LNCAP (cell line): ENCODE results near the gene RAB40B.
A peak's percentile ranks its signal among the peaks of the same experiment; 100 is the strongest.

ENCODE experiments used
- CTCF ChIP-seq: fragments of 450-650 bp; IDR thresholded peaks from 2 replicates; pipeline ENCODE4 v1.5.1; 2017; ENCODE audit warnings: mild to moderate bottlenecking

Gene RAB40B

GRCh38 chr17:82615084-82616020, 83.1 kb downstream of the RAB40B start:
- peak; percentile 32; the same call in 1 of the 2 replicates for TF ChIP-seq CTCF

- no peak for TF ChIP-seq CTCF
These were observed 84.3 kb downstream of the RAB40B start for GRCh38 chr17:82614095-82614631.

DNA sequence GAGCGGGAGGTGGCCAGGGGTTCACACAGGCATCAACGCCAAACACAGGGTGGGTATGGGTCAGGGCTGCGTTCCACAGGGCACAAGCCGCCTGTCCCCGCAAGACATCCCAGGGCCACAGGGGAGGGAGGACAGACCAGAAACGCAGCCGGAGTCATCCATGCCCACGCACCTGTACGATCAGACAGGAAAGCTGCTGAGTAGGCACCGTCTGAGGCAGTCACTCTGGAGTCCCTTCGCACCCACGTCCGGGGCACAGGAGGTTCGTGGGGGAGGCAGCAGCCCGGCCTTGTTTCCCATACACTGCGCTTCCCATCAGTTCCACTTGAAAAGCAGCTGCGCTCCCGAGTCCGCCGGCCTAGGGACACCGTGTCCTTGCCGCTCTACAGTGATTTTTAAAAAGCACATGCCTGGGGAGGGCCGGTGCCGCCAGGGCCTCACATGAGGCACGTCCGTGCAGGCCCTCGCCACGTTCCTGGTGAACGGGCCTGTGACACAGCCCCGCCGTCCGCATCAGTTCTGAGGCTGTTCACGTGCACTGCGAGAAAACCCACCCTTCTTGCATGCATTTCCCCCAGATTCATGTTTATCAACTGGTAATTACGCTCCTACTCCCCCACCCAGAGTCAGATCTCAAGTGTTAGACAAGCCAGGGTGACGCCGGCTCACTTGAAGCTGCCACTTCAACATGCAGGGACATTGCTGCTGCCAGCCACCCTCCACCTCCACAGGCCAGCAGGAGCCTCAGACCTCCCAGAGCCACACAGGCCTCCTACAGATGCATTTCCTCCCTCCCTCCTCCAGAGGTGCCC, 85.0 kb downstream of the RAB40B start:
- TF ChIP-seq CTCF, result no peak

- TF ChIP-seq CTCF, result no peak
These were observed 87.1 kb downstream of the RAB40B start for GRCh38 chr17:82611140-82612058.

DNA sequence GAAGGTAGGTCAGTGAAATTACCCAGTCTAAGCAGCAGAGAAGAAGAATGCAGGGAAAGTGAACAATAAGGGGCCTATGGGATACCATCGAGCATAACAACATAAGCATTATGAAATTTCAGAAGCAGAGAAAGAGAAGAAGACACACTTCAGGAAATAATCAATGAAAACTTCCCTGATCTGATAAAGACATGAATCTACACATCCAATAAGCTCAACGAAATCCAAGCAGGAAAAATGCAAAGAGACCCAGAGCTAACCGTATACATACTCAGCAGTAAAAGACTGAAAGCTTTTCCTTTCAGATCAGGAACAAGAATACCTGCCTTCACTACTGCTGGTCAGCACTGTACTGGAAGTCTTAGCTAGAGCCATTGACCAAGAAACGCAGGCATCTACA, 88.8 kb downstream of the RAB40B start:
- no peak for TF ChIP-seq CTCF

DNA sequence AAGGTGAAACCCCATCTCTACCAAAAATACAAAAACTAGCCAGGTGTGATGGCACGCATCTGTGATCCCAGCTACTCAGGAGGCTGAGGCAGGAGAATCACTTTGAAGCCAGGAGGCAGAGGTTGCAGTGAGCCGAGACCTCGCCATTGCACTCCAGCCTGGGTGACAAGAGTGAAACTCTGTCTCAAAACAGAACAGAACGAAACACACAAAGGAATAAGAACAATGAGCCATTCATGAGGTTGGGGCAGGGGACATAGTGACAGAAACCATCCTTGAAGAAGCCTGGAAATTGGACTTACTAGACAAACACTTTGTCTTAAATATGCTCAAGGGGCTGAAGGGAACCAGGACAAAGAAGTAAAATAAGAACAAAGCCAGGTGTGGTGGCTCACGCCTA, 89.7 kb downstream of the RAB40B start:
- no peak for TF ChIP-seq CTCF
